Central memory CD8-positive, alpha-beta T cell (primary cell): Measurements from ENCODE around the gene ORC2.
"Not testable (repeated sequence)": the region's sequence is repeated elsewhere in the genome, so short reads cannot be mapped to it uniquely, and the experiment has no call there.

ENCODE experiments used
- ATAC-seq: fragments of 150-1000 bp; cut with Tn5 transposase; replicated peaks from 2 replicates; pipeline ENCODE4 v1.10.0; 2022; ENCODE audit warnings: mild to moderate bottlenecking, moderate FRiP score, moderate number of reproducible peaks; ENCODE audit not compliant: poor library complexity, severe bottlenecking; ENCODE audit errors: extremely low read depth
- DNase-seq, 2 donors: peaks; one replicate each; pipeline ENCODE4 v3.0.0; 2021; ENCODE audit warnings: low spot score in 2 of 2
- H3K27ac Mint-ChIP-seq: one replicate; pipeline ENCODE4 v1.8.0; 2022; ENCODE audit warnings: low read depth, mild to moderate bottlenecking, moderate library complexity, mixed read lengths
- H3K27me3 Mint-ChIP-seq: one replicate; pipeline ENCODE4 v1.8.0; 2022; ENCODE audit warnings: mixed read lengths
- H3K36me3 Mint-ChIP-seq: one replicate; pipeline ENCODE4 v1.8.0; 2022; ENCODE audit warnings: mild to moderate bottlenecking, moderate library complexity, mixed read lengths; ENCODE audit not compliant: insufficient read depth
- H3K4me1 Mint-ChIP-seq: one replicate; pipeline ENCODE4 v1.8.0; 2022; ENCODE audit warnings: mixed read lengths
- H3K4me3 Mint-ChIP-seq: one replicate; pipeline ENCODE4 v1.8.0; 2022; ENCODE audit warnings: mild to moderate bottlenecking, moderate library complexity, mixed read lengths
- H3K9me3 Mint-ChIP-seq: one replicate; pipeline ENCODE4 v1.8.0; 2022; ENCODE audit warnings: mixed read lengths

The ORC2 gene

GRCh38 chr2:200922439-200922838 is 41.0 kb downstream of the ORC2 start:
- peak overlapping the region; percentile 59 for H3K27ac Mint-ChIP-seq

GRCh38 chr2:200913654-200914053 is 49.8 kb downstream of the ORC2 start:
- H3K9me3 Mint-ChIP-seq = no peaks in the 10 kb centered on the region
- H3K36me3 Mint-ChIP-seq = peaks cover 62% of the 10 kb centered on the region
- no peaks in the 10 kb centered on the region for H3K27me3 Mint-ChIP-seq
- no peak overlapping the region for H3K4me3 Mint-ChIP-seq
- ATAC-seq (no peak), DNase-seq (no peak)
- no peaks in the 10 kb centered on the region for H3K4me1 Mint-ChIP-seq
- H3K27ac Mint-ChIP-seq = no peak overlapping the region

More at GRCh38 chr2:200922439-200922838, 41.0 kb downstream of the ORC2 start:
- Mint-ChIP-seq H3K4me1 (no peaks in the 10 kb centered on the region), H3K9me3 (no peaks in the 10 kb centered on the region), H3K4me3 (no peak overlapping the region), H3K27me3 (no peaks in the 10 kb centered on the region), H3K36me3 (peaks cover 55% of the 10 kb centered on the region)
- ATAC-seq (no peak), DNase-seq (no peak)

- no peaks in the 10 kb centered on the region for H3K27me3 Mint-ChIP-seq
- no peaks in the 10 kb centered on the region for H3K4me1 Mint-ChIP-seq
- no peak for DNase-seq
- no peak overlapping the region for H3K27ac Mint-ChIP-seq
- ATAC-seq = no peak
- H3K36me3 Mint-ChIP-seq = peaks cover 46% of the 10 kb centered on the region
- H3K9me3 Mint-ChIP-seq = no peaks in the 10 kb centered on the region
- H3K4me3 Mint-ChIP-seq = no peak overlapping the region
These were observed 53.5 kb downstream of the ORC2 start for GRCh38 chr2:200909958-200910357.

- peaks cover 36% of the 10 kb centered on the region for H3K36me3 Mint-ChIP-seq
- no peaks in the 10 kb centered on the region for H3K9me3 Mint-ChIP-seq
- H3K4me1 Mint-ChIP-seq = peaks cover 7% of the 10 kb centered on the region
- H3K27ac Mint-ChIP-seq = no peak overlapping the region
- no peak overlapping the region for H3K4me3 Mint-ChIP-seq
- H3K27me3 Mint-ChIP-seq = no peaks in the 10 kb centered on the region
- DNase-seq (no peak), ATAC-seq (no peak)
These were observed 57.7 kb downstream of the ORC2 start for GRCh38 chr2:200905618-200906296.

GRCh38 chr2:200901459-200902072 is 61.9 kb downstream of the ORC2 start:
- ATAC-seq = peak; percentile 100
- peaks cover 46% of the 10 kb centered on the region for H3K36me3 Mint-ChIP-seq

GRCh38 chr2:200899482-200899881 is 64.0 kb downstream of the ORC2 start:
- no peak overlapping the region for H3K4me3 Mint-ChIP-seq
- peaks cover 7% of the 10 kb centered on the region for H3K4me1 Mint-ChIP-seq
- no peak overlapping the region for H3K27ac Mint-ChIP-seq
- peaks cover 48% of the 10 kb centered on the region for H3K36me3 Mint-ChIP-seq
- no peaks in the 10 kb centered on the region for H3K9me3 Mint-ChIP-seq
- no peak for ATAC-seq
- DNase-seq = no peak
- no peaks in the 10 kb centered on the region for H3K27me3 Mint-ChIP-seq

More at GRCh38 chr2:200901459-200902072, 61.9 kb downstream of the ORC2 start:
- H3K9me3 Mint-ChIP-seq = no peaks in the 10 kb centered on the region
- no peak overlapping the region for H3K4me3 Mint-ChIP-seq
- peaks cover 7% of the 10 kb centered on the region for H3K4me1 Mint-ChIP-seq
- peak; percentile 48 to 70 for DNase-seq
- peak overlapping the region; percentile 51 for H3K27ac Mint-ChIP-seq
- no peaks in the 10 kb centered on the region for H3K27me3 Mint-ChIP-seq

- DNase-seq (peak; percentile 92 to 95), ATAC-seq (peak; percentile 81)
- Mint-ChIP-seq H3K9me3 (no peaks in the 10 kb centered on the region), H3K4me1 (peaks cover 53% of the 10 kb centered on the region), H3K4me3 (peak within 1 kb of the TSS; percentile 86), H3K36me3 (peaks cover 52% of the 10 kb centered on the region), H3K27me3 (no peaks in the 10 kb centered on the region), H3K27ac (peak within 1 kb of the TSS; percentile 100)
These were observed 74.5 kb downstream of the ORC2 start, which contains the start of the genes NIF3L1 and PPIL3 for GRCh38 chr2:200888704-200889625. Gene NIF3L1 (plus strand): TSS chr2:200889371. CDS start chr2:200891944, 2,573 bp downstream. Gene PPIL3 (minus strand): TSS chr2:200889077. CDS start chr2:200887615, 1,462 bp downstream.

GRCh38 chr2:200881715-200882249 is 81.7 kb downstream of the ORC2 start:
- not testable (repeated sequence) for H3K9me3 Mint-ChIP-seq, DNase-seq, H3K4me3 Mint-ChIP-seq, H3K4me1 Mint-ChIP-seq, H3K27me3 Mint-ChIP-seq, H3K27ac Mint-ChIP-seq, ATAC-seq
- H3K36me3 Mint-ChIP-seq = peaks cover 69% of the 10 kb centered on the region

- no peaks in the 10 kb centered on the region for H3K9me3 Mint-ChIP-seq
- H3K36me3 Mint-ChIP-seq = peaks cover 66% of the 10 kb centered on the region
- H3K4me3 Mint-ChIP-seq = no peak overlapping the region
- H3K27ac Mint-ChIP-seq = no peak overlapping the region
- ATAC-seq = no peak
- H3K4me1 Mint-ChIP-seq = peaks cover 5% of the 10 kb centered on the region
- no peaks in the 10 kb centered on the region for H3K27me3 Mint-ChIP-seq
- DNase-seq = no peak
These were observed 85.1 kb downstream of the ORC2 start for GRCh38 chr2:200878289-200878880.

GRCh38 chr2:200877443-200877842 is 86.0 kb downstream of the ORC2 start:
- no peak for ATAC-seq
- peaks cover 5% of the 10 kb centered on the region for H3K4me1 Mint-ChIP-seq

GRCh38 chr2:200873560-200873959 is 89.9 kb downstream of the ORC2 start:
- ATAC-seq = no peak

More at GRCh38 chr2:200877443-200877842, 86.0 kb downstream of the ORC2 start:
- Mint-ChIP-seq H3K4me3 (no peak overlapping the region), H3K27me3 (no peaks in the 10 kb centered on the region), H3K27ac (no peak overlapping the region), H3K36me3 (peaks cover 64% of the 10 kb centered on the region), H3K9me3 (no peaks in the 10 kb centered on the region)
- DNase-seq = no peak

GRCh38 chr2:200871151-200871550 is 92.3 kb downstream of the ORC2 start:
- Mint-ChIP-seq H3K9me3 (no peaks in the 10 kb centered on the region), H3K4me3 (no peak overlapping the region), H3K36me3 (peaks cover 40% of the 10 kb centered on the region), H3K27me3 (no peaks in the 10 kb centered on the region), H3K4me1 (peaks cover 10% of the 10 kb centered on the region), H3K27ac (no peak overlapping the region)
- ATAC-seq (no peak), DNase-seq (no peak)

More at GRCh38 chr2:200873560-200873959, 89.9 kb downstream of the ORC2 start:
- Mint-ChIP-seq H3K4me3 (no peak overlapping the region), H3K27ac (no peak overlapping the region), H3K27me3 (no peaks in the 10 kb centered on the region), H3K9me3 (no peaks in the 10 kb centered on the region), H3K36me3 (peaks cover 47% of the 10 kb centered on the region), H3K4me1 (peaks cover 8% of the 10 kb centered on the region)
- no peak for DNase-seq
